Dendritic cell treated with granulocyte-macrophage colony-stimulating factor and Interleukin-4, amounts not matched to agents 40 ng/mL and 50 ng/mL, for 4 days (primary cell): ENCODE results near the gene PLG.
"Not testable (repeated sequence)": the region's sequence is repeated elsewhere in the genome, so short reads cannot be mapped to it uniquely, and the experiment has no call there.

ENCODE experiments used
- H3K27ac Mint-ChIP-seq: one replicate; pipeline ENCODE4 v1.8.0; 2022; ENCODE audit warnings: mild to moderate bottlenecking, mixed read lengths
- H3K27me3 Mint-ChIP-seq: one replicate; pipeline ENCODE4 v1.8.0; 2022; ENCODE audit warnings: mild to moderate bottlenecking, mixed read lengths
- H3K36me3 Mint-ChIP-seq: one replicate; pipeline ENCODE4 v1.8.0; 2022; ENCODE audit warnings: low read depth, mixed read lengths
- H3K4me1 Mint-ChIP-seq: one replicate; pipeline ENCODE4 v1.8.0; 2022; ENCODE audit warnings: low read depth, mixed read lengths
- H3K4me3 Mint-ChIP-seq: one replicate; pipeline ENCODE4 v1.8.0; 2022; ENCODE audit warnings: mild to moderate bottlenecking, moderate library complexity, mixed read lengths
- H3K9me3 Mint-ChIP-seq: one replicate; pipeline ENCODE4 v1.8.0; 2022; ENCODE audit warnings: mixed read lengths
- intact Hi-C: fragments of 100-400 bp; cut with micrococcal nuclease; formaldehyde crosslinking; loops from one replicate; pipeline ENCODE4 v1.15.0; 2022

The PLG gene

DNA sequence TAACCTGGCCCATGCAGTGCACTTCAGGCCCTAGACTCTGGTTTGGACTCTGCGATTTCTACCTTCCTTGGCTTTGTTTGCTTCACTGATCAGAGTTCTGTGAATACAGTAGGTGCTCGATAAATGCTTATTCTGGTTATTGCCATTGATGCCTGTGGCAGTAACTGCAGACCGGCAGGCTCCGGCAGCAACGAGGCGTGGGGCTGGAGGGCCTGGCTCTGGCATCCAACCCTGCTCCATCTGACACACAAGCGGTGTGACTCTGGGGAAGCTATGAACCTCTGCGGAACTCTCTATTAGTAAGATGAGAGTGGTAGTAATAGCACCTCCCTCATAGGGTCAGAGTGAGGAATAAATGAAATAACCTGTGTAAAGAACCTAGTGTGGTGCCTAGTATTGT lies 66.1 kb downstream of the PLG start:
- Mint-ChIP-seq H3K27ac (no peak overlapping the region), H3K27me3 (peaks cover 22% of the 10 kb centered on the region), H3K36me3 (no peaks in the 10 kb centered on the region), H3K9me3 (peaks cover under 1% of the 10 kb centered on the region), H3K4me1 (peaks cover 4% of the 10 kb centered on the region), H3K4me3 (no peak overlapping the region)
- intact Hi-C loops, result no loop called here

DNA sequence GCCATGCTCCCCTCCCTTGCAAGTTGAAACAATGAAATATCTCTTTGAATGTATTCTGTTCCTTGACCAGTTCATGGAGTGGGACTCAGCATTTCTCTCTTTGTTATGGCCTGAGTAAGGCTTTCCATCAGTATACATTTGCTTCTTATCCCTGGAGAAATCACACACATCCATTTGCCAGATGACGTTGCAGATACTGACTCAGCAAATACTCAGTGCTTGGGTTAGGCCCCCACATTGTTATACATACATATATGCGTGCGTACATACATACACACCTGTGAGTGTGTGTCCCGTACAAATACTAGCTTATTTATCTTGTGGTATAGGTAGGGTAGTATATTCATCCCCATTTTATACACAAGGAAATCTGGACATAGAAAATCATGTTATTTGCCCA lies 72.4 kb downstream of the PLG start:
- intact Hi-C loops, result no loop called here
- H3K27me3 Mint-ChIP-seq, result no peaks in the 10 kb centered on the region
- no peak overlapping the region for H3K4me3 Mint-ChIP-seq
- H3K36me3 Mint-ChIP-seq, result no peaks in the 10 kb centered on the region
- no peaks in the 10 kb centered on the region for H3K4me1 Mint-ChIP-seq
- no peak overlapping the region for H3K27ac Mint-ChIP-seq
- no peaks in the 10 kb centered on the region for H3K9me3 Mint-ChIP-seq

DNA sequence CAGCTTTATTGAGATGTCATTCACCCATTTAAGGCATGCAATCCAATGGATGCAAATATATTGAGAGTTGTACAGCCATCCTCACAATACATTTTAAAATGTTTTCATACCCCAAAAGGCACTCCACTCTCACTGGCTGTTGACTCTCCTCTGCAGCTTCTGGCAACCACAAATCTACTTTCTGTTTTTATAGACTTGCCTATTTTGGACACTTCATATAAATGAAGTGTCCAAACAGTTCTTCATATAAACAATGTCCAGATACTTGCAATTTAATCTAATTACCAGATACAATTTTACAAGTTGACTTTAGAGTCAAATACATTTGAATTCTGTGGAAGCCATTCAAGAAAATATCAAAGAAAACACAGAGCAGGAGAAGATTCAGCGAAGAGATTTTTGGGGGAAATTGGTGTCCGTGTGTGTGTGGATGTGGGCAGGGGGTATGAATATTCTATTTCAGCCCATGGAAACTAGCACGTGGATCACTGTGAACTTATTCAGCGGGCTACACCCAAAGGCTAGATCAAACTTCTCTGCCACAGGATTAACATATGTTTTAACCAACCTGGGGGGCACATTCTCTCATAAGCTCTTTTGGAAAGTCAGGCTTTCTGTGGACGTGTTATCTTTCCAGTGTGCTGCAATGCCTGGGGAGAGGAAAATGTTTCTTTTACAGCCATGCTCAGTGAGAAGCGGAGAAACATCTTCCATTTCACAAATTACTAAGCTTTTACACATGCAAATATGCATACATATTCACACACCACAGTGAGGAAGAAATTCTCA lies 73.9 kb downstream of the PLG start:
- Mint-ChIP-seq H3K27ac (no peak overlapping the region), H3K4me3 (no peak overlapping the region), H3K27me3 (no peaks in the 10 kb centered on the region), H3K36me3 (no peaks in the 10 kb centered on the region), H3K9me3 (no peaks in the 10 kb centered on the region), H3K4me1 (no peaks in the 10 kb centered on the region)
- intact Hi-C loops, result no loop called here

DNA sequence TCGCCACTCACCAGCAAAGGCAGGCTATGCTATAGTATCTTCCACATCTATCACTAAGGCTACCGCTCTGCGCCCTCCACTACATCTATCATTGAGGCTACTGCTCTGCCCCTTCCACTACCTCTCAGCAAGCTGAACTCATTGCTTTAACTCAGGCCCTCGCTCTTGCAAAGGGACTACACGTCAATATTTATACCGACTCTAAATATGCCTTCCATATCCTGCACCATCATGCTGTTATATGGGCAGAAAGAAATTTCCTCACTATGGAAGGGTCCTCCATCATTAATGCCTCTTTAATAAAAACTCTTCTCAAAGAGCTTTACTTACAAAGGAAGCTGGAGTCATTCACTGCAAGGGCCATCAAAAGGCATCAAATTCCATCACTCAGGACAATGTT lies 77.1 kb downstream of the PLG start:
- intact Hi-C loops, H3K4me3 Mint-ChIP-seq: not testable (repeated sequence)

DNA sequence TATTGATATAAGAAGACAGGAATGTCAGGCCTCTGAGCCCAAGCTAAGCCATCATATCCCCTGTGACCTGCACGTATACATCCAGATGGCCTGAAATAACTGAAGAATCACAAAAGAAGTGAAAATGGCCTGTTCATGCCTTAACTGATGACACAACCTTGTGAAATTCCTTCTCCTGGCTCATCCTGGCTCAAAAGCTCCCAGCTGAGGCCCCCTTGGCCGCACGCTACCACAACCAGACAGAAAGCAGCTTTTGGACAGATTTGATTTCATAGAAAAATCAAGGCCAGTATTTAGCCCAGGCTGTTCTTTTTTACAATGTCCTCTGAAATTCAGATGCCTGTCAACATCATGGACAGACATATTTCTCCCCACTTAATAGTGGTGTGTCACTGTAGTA lies 78.6 kb downstream of the PLG start:
- H3K27me3 Mint-ChIP-seq, H3K36me3 Mint-ChIP-seq, H3K27ac Mint-ChIP-seq, H3K4me1 Mint-ChIP-seq, H3K9me3 Mint-ChIP-seq, intact Hi-C loops, H3K4me3 Mint-ChIP-seq: not testable (repeated sequence)

More for the DNA sequence above, 77.1 kb downstream of the PLG start:
- not testable (repeated sequence) for H3K4me1 Mint-ChIP-seq, H3K36me3 Mint-ChIP-seq, H3K27ac Mint-ChIP-seq, H3K27me3 Mint-ChIP-seq, H3K9me3 Mint-ChIP-seq

DNA sequence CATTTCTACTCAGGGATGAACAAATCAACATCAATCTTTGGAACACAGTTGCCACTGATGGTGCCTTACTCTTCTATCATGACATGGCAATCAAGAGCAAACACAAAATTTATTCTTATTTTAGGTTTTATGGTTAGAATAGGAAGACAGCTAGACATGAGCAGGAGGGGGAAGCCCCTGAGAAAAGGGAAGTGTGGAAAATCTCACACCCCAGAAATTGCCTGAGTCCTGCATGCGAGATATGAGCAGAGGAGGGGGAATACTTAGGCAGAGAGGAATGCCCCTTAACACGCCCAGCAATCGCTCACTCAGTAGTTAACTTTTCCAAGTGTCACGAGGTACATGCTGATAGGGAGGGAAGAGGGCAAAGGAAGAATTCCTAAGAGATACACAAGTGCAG lies 79.3 kb downstream of the PLG start:
- H3K9me3 Mint-ChIP-seq, result no peaks in the 10 kb centered on the region
- intact Hi-C loops, result no loop called here
- no peaks in the 10 kb centered on the region for H3K4me1 Mint-ChIP-seq
- no peak overlapping the region for H3K4me3 Mint-ChIP-seq
- no peak overlapping the region for H3K27ac Mint-ChIP-seq
- no peaks in the 10 kb centered on the region for H3K36me3 Mint-ChIP-seq
- H3K27me3 Mint-ChIP-seq, result no peaks in the 10 kb centered on the region

DNA sequence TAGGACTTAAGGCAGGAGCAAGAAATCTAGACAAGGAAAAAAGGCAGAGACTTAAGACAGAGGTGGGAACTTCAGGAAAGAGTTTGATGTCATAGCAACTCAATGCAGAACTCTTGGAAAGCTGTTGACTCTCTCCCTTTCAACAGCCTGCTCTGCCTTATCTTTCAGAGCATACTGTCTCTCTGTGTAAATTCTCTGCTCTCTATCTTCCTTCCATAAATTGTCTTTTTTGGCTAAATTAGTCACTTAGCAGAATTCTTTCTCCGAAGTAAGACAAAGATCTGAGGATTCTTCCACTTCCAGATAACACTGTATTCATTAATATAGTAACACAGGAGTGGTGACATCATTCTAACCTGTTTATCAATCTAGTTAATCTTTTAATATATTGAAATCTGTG lies 80.2 kb downstream of the PLG start:
- no peaks in the 10 kb centered on the region for H3K36me3 Mint-ChIP-seq
- intact Hi-C loops, result no loop called here
- no peak overlapping the region for H3K4me3 Mint-ChIP-seq
- H3K27ac Mint-ChIP-seq, result no peak overlapping the region
- no peaks in the 10 kb centered on the region for H3K4me1 Mint-ChIP-seq
- no peaks in the 10 kb centered on the region for H3K27me3 Mint-ChIP-seq
- no peaks in the 10 kb centered on the region for H3K9me3 Mint-ChIP-seq

DNA sequence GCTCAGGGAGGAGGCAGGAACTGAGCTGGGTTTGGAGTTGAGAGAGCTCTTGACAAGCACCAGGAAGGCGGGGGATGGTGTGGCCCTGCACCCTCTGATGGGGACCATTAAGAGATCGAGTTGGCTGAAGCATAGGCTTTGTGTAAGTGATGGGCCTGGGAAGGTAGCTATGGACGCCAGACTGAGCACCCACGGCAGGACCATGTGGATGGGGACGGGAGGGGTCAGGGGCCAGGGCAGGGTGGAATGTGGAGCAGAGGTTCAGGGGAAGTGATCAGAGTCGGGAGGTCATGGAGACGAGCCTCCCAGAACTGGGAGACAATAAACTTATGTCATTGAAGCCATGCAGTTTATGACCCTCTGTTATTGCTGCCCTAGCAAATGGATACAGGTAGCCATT lies 81.7 kb downstream of the PLG start:
- Mint-ChIP-seq H3K27ac (no peak overlapping the region), H3K4me1 (no peaks in the 10 kb centered on the region), H3K9me3 (peaks cover 5% of the 10 kb centered on the region), H3K27me3 (no peaks in the 10 kb centered on the region), H3K4me3 (no peak overlapping the region), H3K36me3 (no peaks in the 10 kb centered on the region)
- intact Hi-C loops, result no loop called here

DNA sequence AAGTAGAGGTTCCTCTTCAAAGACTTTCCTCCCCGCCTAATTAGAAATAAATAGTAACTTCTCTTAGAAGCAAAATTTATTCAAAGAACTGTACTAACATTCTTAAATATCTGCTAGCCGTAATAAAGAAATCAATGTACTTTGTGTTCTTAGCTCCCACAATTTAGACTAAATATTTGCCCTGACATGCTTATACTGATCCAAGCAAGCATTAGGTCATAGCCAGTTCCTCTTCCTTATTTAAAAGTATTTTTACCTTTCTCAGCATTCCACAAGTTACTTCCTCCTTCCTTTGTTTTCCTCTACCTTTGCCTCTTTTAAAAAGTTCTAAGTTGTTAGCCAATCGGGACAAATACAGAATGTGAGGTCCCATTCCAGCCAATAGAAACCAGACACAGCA lies 86.1 kb downstream of the PLG start:
- H3K27ac Mint-ChIP-seq, intact Hi-C loops, H3K36me3 Mint-ChIP-seq, H3K9me3 Mint-ChIP-seq, H3K4me1 Mint-ChIP-seq, H3K27me3 Mint-ChIP-seq, H3K4me3 Mint-ChIP-seq: not testable (repeated sequence)

DNA sequence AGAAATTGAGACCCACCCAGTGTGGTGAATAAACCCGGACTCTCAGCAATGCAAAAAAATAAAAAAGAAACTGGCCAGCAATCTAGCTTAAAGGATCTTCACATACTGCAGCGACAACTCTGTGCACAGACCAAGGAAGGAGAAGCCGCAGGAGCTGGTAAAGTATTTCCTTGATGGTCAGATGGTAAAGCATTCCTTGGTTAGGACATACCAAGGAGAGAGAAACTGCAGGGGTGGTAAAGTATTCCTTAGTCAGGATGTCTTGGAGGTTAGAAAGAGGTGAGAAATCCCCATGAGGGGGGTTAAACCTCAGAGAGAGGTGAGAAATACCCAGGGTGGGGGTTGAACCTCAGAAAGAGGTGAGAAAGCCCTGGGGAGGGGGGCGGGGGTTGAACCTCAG lies 86.8 kb downstream of the PLG start:
- intact Hi-C loops, result no loop called here
- Mint-ChIP-seq H3K4me3 (no peak overlapping the region), H3K9me3 (peaks cover 5% of the 10 kb centered on the region)

DNA sequence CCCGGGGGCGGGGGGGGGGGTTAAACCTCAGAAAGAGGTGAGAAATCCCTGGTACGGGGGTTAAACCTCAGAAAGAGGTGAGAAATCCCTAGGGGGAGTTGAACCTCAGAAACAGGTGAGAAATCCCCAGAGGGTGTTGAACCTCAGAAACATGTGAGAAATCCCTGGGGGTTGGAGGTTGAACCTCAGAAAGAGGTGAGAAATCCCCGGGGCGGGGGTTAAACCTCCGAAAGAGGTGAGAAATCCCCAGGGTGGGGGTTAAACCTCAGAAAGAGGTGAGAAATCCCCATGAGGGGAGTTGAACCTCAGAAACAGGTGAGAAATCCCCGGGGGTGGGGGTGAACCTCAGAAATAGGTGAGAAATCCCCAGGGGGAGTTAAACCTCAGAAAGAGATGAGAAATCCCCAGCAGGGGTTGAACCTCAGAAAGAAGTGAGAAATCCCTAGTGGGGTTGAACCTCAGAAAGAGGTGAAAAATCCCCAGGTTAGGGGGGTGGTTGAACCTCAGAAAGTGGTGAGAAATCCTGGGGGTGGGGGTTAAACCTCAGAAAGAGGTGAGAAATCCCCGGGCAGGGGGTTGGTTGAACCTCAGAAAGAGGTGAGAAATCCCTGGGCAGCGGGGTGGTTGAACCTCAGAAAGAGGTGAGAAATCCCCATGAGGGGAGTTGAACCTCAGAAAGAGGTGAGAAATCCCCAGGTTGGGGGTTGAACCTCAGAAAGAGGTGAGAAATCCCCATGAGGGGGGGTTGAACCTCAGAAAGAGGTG lies 87.4 kb downstream of the PLG start:
- Mint-ChIP-seq H3K4me1 (no peaks in the 10 kb centered on the region), H3K27me3 (no peaks in the 10 kb centered on the region), H3K36me3 (no peaks in the 10 kb centered on the region), H3K9me3 (peaks cover 5% of the 10 kb centered on the region), H3K27ac (no peak overlapping the region), H3K4me3 (no peak overlapping the region)
- intact Hi-C loops, result no loop called here

More for the DNA sequence above, 86.8 kb downstream of the PLG start:
- H3K36me3 Mint-ChIP-seq, result no peaks in the 10 kb centered on the region
- no peaks in the 10 kb centered on the region for H3K27me3 Mint-ChIP-seq
- H3K4me1 Mint-ChIP-seq, result no peaks in the 10 kb centered on the region
- no peak overlapping the region for H3K27ac Mint-ChIP-seq

DNA sequence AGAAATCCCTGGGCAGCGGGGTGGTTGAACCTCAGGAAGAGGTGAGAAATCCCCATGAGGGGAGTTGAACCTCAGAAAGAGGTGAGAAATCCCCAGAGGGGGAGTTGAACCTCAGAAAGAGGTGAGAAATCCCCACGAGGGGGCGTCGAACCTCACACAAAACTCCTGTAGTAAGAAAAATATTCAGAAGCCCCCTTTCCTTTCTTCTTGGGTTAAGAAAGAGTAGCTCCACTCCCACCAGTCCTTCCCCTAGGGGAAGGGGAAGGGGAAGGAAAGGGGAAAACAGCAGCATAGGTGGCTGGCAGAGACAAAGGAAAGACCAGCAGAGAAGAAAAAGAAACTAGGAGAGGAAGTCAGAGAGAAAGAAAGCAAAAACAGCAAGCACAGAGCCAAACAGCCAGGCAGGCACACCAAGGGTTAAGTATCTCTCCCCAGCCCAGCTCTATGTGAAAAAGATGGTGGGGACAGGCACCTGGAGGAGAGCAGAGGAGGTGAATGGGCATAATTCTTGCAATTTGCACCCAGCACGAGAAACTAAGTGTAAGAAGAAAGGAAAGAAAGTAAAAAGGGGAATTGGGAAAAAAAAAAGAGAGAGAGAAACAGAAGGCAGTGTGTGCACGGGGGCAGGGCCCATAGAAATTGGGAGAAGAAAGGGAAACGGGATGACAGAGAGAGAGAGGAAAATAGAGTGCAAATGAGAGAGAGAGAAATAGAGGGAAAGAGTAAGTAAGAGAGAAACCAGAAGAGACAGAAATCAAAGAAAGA lies 88.2 kb downstream of the PLG start:
- no peaks in the 10 kb centered on the region for H3K36me3 Mint-ChIP-seq
- H3K9me3 Mint-ChIP-seq, result peaks cover 5% of the 10 kb centered on the region
- H3K4me1 Mint-ChIP-seq, result no peaks in the 10 kb centered on the region
- H3K27ac Mint-ChIP-seq, result no peak overlapping the region
- H3K27me3 Mint-ChIP-seq, result no peaks in the 10 kb centered on the region
- no peak overlapping the region for H3K4me3 Mint-ChIP-seq
- intact Hi-C loops, result no loop called here

DNA sequence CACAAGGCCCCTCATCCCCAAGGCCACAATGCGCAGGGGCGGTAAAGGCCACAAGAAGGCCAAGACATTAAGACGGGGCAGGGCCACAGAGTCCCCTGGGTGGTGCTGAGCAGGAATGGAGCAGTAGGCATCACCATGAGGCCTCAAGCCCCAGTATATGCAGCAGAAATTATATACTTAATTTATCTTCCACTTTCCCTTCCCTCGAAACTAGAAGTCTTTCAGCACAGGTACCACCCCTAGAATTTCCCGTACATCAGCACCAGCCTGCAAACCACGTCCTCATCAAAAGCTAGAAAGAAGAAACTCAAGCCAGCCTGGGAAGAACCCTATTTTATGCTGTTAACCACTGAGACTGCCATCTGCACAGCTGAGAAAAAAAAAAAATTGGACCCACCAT lies 89.4 kb downstream of the PLG start:
- Mint-ChIP-seq H3K4me1 (no peaks in the 10 kb centered on the region), H3K9me3 (peaks cover 5% of the 10 kb centered on the region), H3K36me3 (no peaks in the 10 kb centered on the region), H3K27me3 (no peaks in the 10 kb centered on the region), H3K4me3 (no peak overlapping the region), H3K27ac (no peak overlapping the region)
- intact Hi-C loops, result no loop called here

DNA sequence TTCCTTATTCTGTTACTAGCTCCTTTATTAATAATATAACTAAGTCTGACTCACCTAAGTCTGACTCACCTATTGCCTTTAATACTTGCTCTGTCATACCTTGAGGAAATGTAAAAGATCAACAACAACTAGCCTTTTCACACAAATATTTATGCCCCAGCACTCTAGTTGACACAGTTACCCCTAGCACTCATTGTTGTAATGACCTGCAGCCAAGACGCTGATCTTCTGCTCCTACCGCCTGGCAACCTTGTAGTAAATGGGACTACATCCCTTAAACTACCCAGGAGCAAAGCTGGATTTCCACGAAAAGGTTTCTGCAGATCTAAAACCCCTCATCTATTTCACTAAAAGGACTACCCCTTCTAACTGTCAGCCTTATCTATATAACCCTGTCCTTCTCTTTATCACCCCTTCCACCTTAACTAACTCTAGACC lies 90.0 kb downstream of the PLG start:
- no peaks in the 10 kb centered on the region for H3K36me3 Mint-ChIP-seq
- H3K27ac Mint-ChIP-seq, result no peak overlapping the region
- H3K4me1 Mint-ChIP-seq, result no peaks in the 10 kb centered on the region
- no peaks in the 10 kb centered on the region for H3K27me3 Mint-ChIP-seq
- peaks cover 5% of the 10 kb centered on the region for H3K9me3 Mint-ChIP-seq
- no peak overlapping the region for H3K4me3 Mint-ChIP-seq
- intact Hi-C loops, result no loop called here
